ENCODE measurements around the gene KIFAP3. TPM values are rescaled to one million over a fixed set of nuclear protein-coding genes. Genes with fewer than 3 reads are reported as not detected.
"Not testable (repeated sequence)": the region's sequence is repeated elsewhere in the genome, so short reads cannot be mapped to it uniquely, and the experiment has no call there.

KIFAP3 gene
- total RNA-seq, 1 experiment from 2014 or later, result 51.5 TPM

GRCh38 chr1:170067253-170067819, 7.2 kb downstream of the KIFAP3 start:
- in situ Hi-C loops (cut with HindIII; ENCODE audit: low sequenced_read_pairs), result no loop called here

GRCh38 chr1:170064821-170065220, 9.7 kb downstream of the KIFAP3 start:
- no peak for DNase-seq (ENCODE audit: low spot score)
- in situ Hi-C loops (cut with HindIII; ENCODE audit: low sequenced_read_pairs), result no loop called here

More at GRCh38 chr1:170067253-170067819, 7.2 kb downstream of the KIFAP3 start:
- peak; percentile 14 for DNase-seq (ENCODE audit: low spot score)

- DNase-seq (ENCODE audit: low spot score), result no peak
- in situ Hi-C loops (cut with HindIII; ENCODE audit: low sequenced_read_pairs), result no loop called here
Measured at GRCh38 chr1:170063109-170063826, 11.2 kb downstream of the KIFAP3 start.

GRCh38 chr1:170061676-170062075, 12.8 kb downstream of the KIFAP3 start:
- in situ Hi-C loops (cut with HindIII; ENCODE audit: low sequenced_read_pairs); DNase-seq (ENCODE audit: low spot score): not testable (repeated sequence)

- in situ Hi-C loops (cut with HindIII; ENCODE audit: low sequenced_read_pairs); DNase-seq (ENCODE audit: low spot score): not testable (repeated sequence)
Measured at GRCh38 chr1:170060015-170060520, 14.4 kb downstream of the KIFAP3 start.

GRCh38 chr1:170049176-170049800, 25.2 kb downstream of the KIFAP3 start:
- in situ Hi-C loops (cut with HindIII; ENCODE audit: low sequenced_read_pairs), result no loop called here
- no peak for DNase-seq (ENCODE audit: low spot score)

GRCh38 chr1:170048515-170048914, 26.0 kb downstream of the KIFAP3 start:
- in situ Hi-C loops (cut with HindIII; ENCODE audit: low sequenced_read_pairs), result no loop called here
- no peak for DNase-seq (ENCODE audit: low spot score)

- DNase-seq (ENCODE audit: low spot score), result no peak
- in situ Hi-C loops (cut with HindIII; ENCODE audit: low sequenced_read_pairs), result no loop called here
Measured at GRCh38 chr1:170044187-170044586, 30.3 kb downstream of the KIFAP3 start.

- in situ Hi-C loops (cut with HindIII; ENCODE audit: low sequenced_read_pairs), result no loop called here
- DNase-seq (ENCODE audit: low spot score), result no peak
Measured at GRCh38 chr1:170041423-170042192, 32.9 kb downstream of the KIFAP3 start.

- no peak for DNase-seq (ENCODE audit: low spot score)
- in situ Hi-C loops (cut with HindIII; ENCODE audit: low sequenced_read_pairs), result no loop called here
Measured at GRCh38 chr1:170032531-170033280, 41.8 kb downstream of the KIFAP3 start.

GRCh38 chr1:170030212-170030611, 44.3 kb downstream of the KIFAP3 start:
- in situ Hi-C loops (cut with HindIII; ENCODE audit: low sequenced_read_pairs), result no loop called here
- DNase-seq (ENCODE audit: low spot score), result no peak

GRCh38 chr1:170027760-170028159, 46.7 kb downstream of the KIFAP3 start:
- DNase-seq (ENCODE audit: low spot score), result no peak
- in situ Hi-C loops (cut with HindIII; ENCODE audit: low sequenced_read_pairs), result no loop called here

- no peak for DNase-seq (ENCODE audit: low spot score)
- in situ Hi-C loops (cut with HindIII; ENCODE audit: low sequenced_read_pairs), result no loop called here
Measured at GRCh38 chr1:170020859-170021258, 53.6 kb downstream of the KIFAP3 start.

GRCh38 chr1:170017478-170017877, 57.0 kb downstream of the KIFAP3 start:
- no peak for DNase-seq (ENCODE audit: low spot score)
- in situ Hi-C loops (cut with HindIII; ENCODE audit: low sequenced_read_pairs), result no loop called here

- no peak for DNase-seq (ENCODE audit: low spot score)
- in situ Hi-C loops (cut with HindIII; ENCODE audit: low sequenced_read_pairs), result no loop called here
Measured at GRCh38 chr1:170012920-170013319, 61.6 kb downstream of the KIFAP3 start.

- in situ Hi-C loops (cut with HindIII; ENCODE audit: low sequenced_read_pairs), result no loop called here
- peak; percentile 20 for DNase-seq (ENCODE audit: low spot score)
Measured at GRCh38 chr1:170010443-170010842, 64.1 kb downstream of the KIFAP3 start.

- no peak for DNase-seq (ENCODE audit: low spot score)
- in situ Hi-C loops (cut with HindIII; ENCODE audit: low sequenced_read_pairs), result no loop called here
Measured at GRCh38 chr1:170009551-170009950, 64.9 kb downstream of the KIFAP3 start.

- in situ Hi-C loops (cut with HindIII; ENCODE audit: low sequenced_read_pairs); DNase-seq (ENCODE audit: low spot score): not testable (repeated sequence)
Measured at GRCh38 chr1:170008745-170009144, 65.8 kb downstream of the KIFAP3 start.

Data from G401 (cell line).